H1 (cell line): Measurements from ENCODE around the gene OLR1. TPM values are rescaled to one million over a fixed set of nuclear protein-coding genes. Genes with fewer than 3 reads are reported as not detected.

Experiments
- CTCF ChIA-PET: fragments of 300-600 bp; sonication (Branson Sonifier 250); formaldehyde crosslinking; loops from one replicate; lab custom pipeline; 2021; ENCODE audit not compliant: partially characterized antibody; lab: Charles Lee
- POLR2A ChIA-PET: fragments of 300-600 bp; sonication (Branson Sonifier 250); formaldehyde crosslinking; loops from one replicate; lab custom pipeline; 2021; ENCODE audit warnings: inconsistent platforms; ENCODE audit not compliant: partially characterized antibody; lab: Charles Lee
- DNase-seq, 2 experiments: peaks; one replicate each; pipeline versions ENCODE4 v3.0.0 to v3.0.0-alpha.2; 2010 to 2022; ENCODE audit warnings: low spot score in 2 of 2, low read depth in 1 of 2, mixed read lengths in 1 of 2
- FAIRE-seq: peaks from 2 replicates; lab custom pipeline; 2011; peaks lifted over from hg19 to GRCh38; lab: Jason Lieb, UNC
- H2AFZ ChIP-seq: 2 replicates; pipeline ENCODE4 v1.8.1; 2012; ENCODE audit warnings: low read length, inconsistent platforms
- H2AK5ac ChIP-seq: 2 replicates; pipeline ENCODE4 v1.6.1; 2013; ENCODE audit warnings: low read depth, low read length
- H2BK120ac ChIP-seq: replicated peaks from 2 replicates; pipeline ENCODE3; 2013; ENCODE audit warnings: low read depth, low read length, inconsistent platforms
- H2BK12ac ChIP-seq: 2 replicates; pipeline ENCODE4 v1.6.1; 2013; ENCODE audit warnings: low read depth, low read length
- H2BK15ac ChIP-seq: 2 replicates; pipeline ENCODE4 v1.6.1; 2013; ENCODE audit warnings: low read length
- H2BK20ac ChIP-seq: 2 replicates; pipeline ENCODE4 v1.6.1; 2013; ENCODE audit warnings: low read length
- H2BK5ac ChIP-seq: 2 replicates; pipeline ENCODE4 v1.6.1; 2013; ENCODE audit warnings: low read depth, low read length
- H3K14ac ChIP-seq: 2 replicates; pipeline ENCODE4 v1.6.1; 2013; ENCODE audit warnings: inconsistent platforms; ENCODE audit not compliant: insufficient read length
- H3K18ac ChIP-seq: 2 replicates; pipeline ENCODE4 v1.6.1; 2013; ENCODE audit warnings: low read length; ENCODE audit errors: extremely low read depth
- H3K23ac ChIP-seq: 2 replicates; pipeline ENCODE4 v1.6.1; 2013; ENCODE audit warnings: inconsistent platforms; ENCODE audit not compliant: insufficient read length
- H3K23me2 ChIP-seq: 2 replicates; pipeline ENCODE4 v1.6.1; 2013; ENCODE audit warnings: low read depth, low read length
- H3K27ac ChIP-seq: 2 replicates; pipeline ENCODE4 v1.6.1; 2011; ENCODE audit warnings: low read depth, low read length, inconsistent platforms
- H3K27me3 ChIP-seq, 4 experiments: replicated peaks in 1 of 4; 1 replicate in 1 of 4; 2 replicates in 3 of 4; pipeline versions ENCODE4 v1.6.1 to v1.8.1; 2011 to 2013; ENCODE audit warnings: low read length in 3 of 4, mild to moderate bottlenecking in 3 of 4, inconsistent platforms in 2 of 4, mixed read lengths in 2 of 4, moderate library complexity in 1 of 4; ENCODE audit not compliant: control insufficient read depth in 3 of 4, insufficient read depth in 3 of 4; ENCODE audit errors: extremely low read depth in 1 of 4
- H3K36me3 ChIP-seq, 4 experiments: 2 replicates each; pipeline versions ENCODE4 v1.6.1 to v1.8.1; 2011 to 2013; ENCODE audit warnings: mild to moderate bottlenecking in 4 of 4, low read length in 3 of 4, moderate library complexity in 2 of 4, control low read depth in 1 of 4, inconsistent platforms in 1 of 4; ENCODE audit not compliant: insufficient read depth in 4 of 4, control insufficient read depth in 2 of 4
- H3K4ac ChIP-seq: replicated peaks from 2 replicates; pipeline ENCODE3; 2013; ENCODE audit warnings: low read length, low read depth, mixed read lengths, inconsistent platforms; ENCODE audit not compliant: insufficient read length
- H3K4me1 ChIP-seq, 4 experiments: replicated peaks in 1 of 4; 1 replicate in 1 of 4; 2 replicates in 3 of 4; pipeline versions ENCODE4 v1.6.1 to v1.8.1; 2011 to 2013; ENCODE audit warnings: low read length in 3 of 4, inconsistent platforms in 2 of 4, mixed read lengths in 1 of 4; ENCODE audit not compliant: insufficient read depth in 4 of 4, control insufficient read depth in 3 of 4
- H3K4me2 ChIP-seq, 2 experiments: 2 replicates each; pipeline versions ENCODE4 v1.6.1 to v1.8.1; 2011 to 2013; ENCODE audit warnings: low read depth in 2 of 2, low read length in 2 of 2, control low read depth in 1 of 2, inconsistent platforms in 1 of 2, mild to moderate bottlenecking in 1 of 2; ENCODE audit not compliant: insufficient read depth in 1 of 2
- H3K4me3 ChIP-seq, 4 experiments: fragments of 200-600, 300-600 bp in 1 of 4; sonication (generic), shearing (Covaris generic), sonication (Bioruptor Twin) in 1 of 4; 2 replicates each; pipeline versions ENCODE4 v1.5.1 to v1.8.1; 2011 to 2016; ENCODE audit warnings: low read length in 4 of 4, low read depth in 3 of 4, control low read depth in 2 of 4, inconsistent platforms in 2 of 4, mild to moderate bottlenecking in 2 of 4, mixed read lengths in 1 of 4, moderate library complexity in 1 of 4; ENCODE audit not compliant: insufficient read depth in 2 of 4; ENCODE audit errors: extremely low read depth in 1 of 4
- H3K56ac ChIP-seq: replicated peaks from 2 replicates; pipeline ENCODE3; 2013; ENCODE audit warnings: low read depth, mild to moderate bottlenecking, mixed read lengths, low read length, inconsistent platforms; ENCODE audit not compliant: insufficient read length
- H3K79me1 ChIP-seq: 2 replicates; pipeline ENCODE4 v1.6.1; 2013; ENCODE audit warnings: low read depth, low read length, control low read depth
- H3K79me2 ChIP-seq, 2 experiments: 2 replicates each; pipeline versions ENCODE4 v1.6.1 to v1.8.1; 2012 to 2013; ENCODE audit warnings: low read length in 2 of 2, mild to moderate bottlenecking in 2 of 2, inconsistent platforms in 1 of 2; ENCODE audit not compliant: insufficient read depth in 2 of 2, control insufficient read depth in 1 of 2
- H3K9ac ChIP-seq, 4 experiments: replicated peaks in 1 of 4; 1 replicate in 1 of 4; 2 replicates in 3 of 4; pipeline versions ENCODE4 v1.6.1 to v1.8.1; 2011 to 2013; ENCODE audit warnings: low read depth in 3 of 4, low read length in 3 of 4, control low read depth in 2 of 4, mild to moderate bottlenecking in 2 of 4, moderate library complexity in 2 of 4, inconsistent platforms in 1 of 4; ENCODE audit errors: extremely low read depth in 1 of 4
- H3K9me3 ChIP-seq, 2 experiments: 2 replicates each; pipeline versions ENCODE4 v1.6.1 to v1.8.1; 2012 to 2013; ENCODE audit warnings: mild to moderate bottlenecking in 2 of 2, moderate library complexity in 2 of 2, control low read depth in 1 of 2, inconsistent platforms in 1 of 2, low read depth in 1 of 2, low read length in 1 of 2, mixed read lengths in 1 of 2; ENCODE audit not compliant: insufficient read depth in 2 of 2
- H4K20me1 ChIP-seq, 2 experiments: replicated peaks in 1 of 2; 2 replicates each; pipeline versions ENCODE3 to v1.8.1; 2011 to 2013; ENCODE audit warnings: inconsistent platforms in 2 of 2, low read length in 2 of 2, mild to moderate bottlenecking in 1 of 2; ENCODE audit not compliant: insufficient read depth in 2 of 2, control insufficient read depth in 1 of 2
- H4K5ac ChIP-seq: 2 replicates; pipeline ENCODE4 v1.6.1; 2013; ENCODE audit warnings: low read length, low read depth, mixed read lengths, inconsistent platforms; ENCODE audit not compliant: insufficient read length
- H4K8ac ChIP-seq: 2 replicates; pipeline ENCODE4 v1.8.0; 2013; ENCODE audit warnings: mild to moderate bottlenecking, moderate library complexity, low read length, inconsistent platforms; ENCODE audit not compliant: insufficient read depth; ENCODE audit errors: extremely low read depth
- H4K91ac ChIP-seq: replicated peaks from 2 replicates; pipeline ENCODE3; 2013; ENCODE audit warnings: low read length, mixed read lengths, inconsistent platforms; ENCODE audit not compliant: insufficient read length
- BRCA1 ChIP-seq: IDR thresholded peaks from 2 replicates; pipeline ENCODE4 v1.6.1; 2012; ENCODE audit warnings: low read depth, low read length, improper control_type of control experiment
- CBX5 ChIP-seq: fragments of 300-800, 300-1000 bp; sonication (generic); IDR thresholded peaks from 2 replicates; pipeline ENCODE4 v1.7.1; 2016; ENCODE audit warnings: antibody characterized with exemption, low read length, low read depth
- CBX8 ChIP-seq: fragments of 300-800, 300-1000 bp; sonication (generic); IDR thresholded peaks from 2 replicates; pipeline ENCODE4 v1.7.1; 2016; ENCODE audit warnings: low read depth, low read length, borderline replicate concordance
- CHD1 ChIP-seq: IDR thresholded peaks from 2 replicates; pipeline ENCODE4 v1.6.1; 2012; ENCODE audit warnings: low read depth, low read length, improper control_type of control experiment
- JUN ChIP-seq: IDR thresholded peaks from 2 replicates; pipeline ENCODE4 v1.6.1; 2011; ENCODE audit warnings: low read depth, mild to moderate bottlenecking, improper control_type of control experiment, low read length
- POLR2A ChIP-seq, 2 experiments: IDR thresholded peaks; 1 replicate in 1 of 2; 2 replicates in 1 of 2; pipeline ENCODE4 v1.6.1; 2011; ENCODE audit warnings: low read depth in 2 of 2, low read length in 2 of 2, mild to moderate bottlenecking in 2 of 2; ENCODE audit errors: control extremely low read depth in 1 of 2
- POU5F1 ChIP-seq: IDR thresholded peaks from 2 replicates; pipeline ENCODE4 v1.6.1; 2011; ENCODE audit warnings: low read depth, mild to moderate bottlenecking, low read length, moderate library complexity
- RBBP5 ChIP-seq: IDR thresholded peaks from 2 replicates; pipeline ENCODE4 v1.7.1; 2012; ENCODE audit warnings: low read depth, mild to moderate bottlenecking, inconsistent platforms, low read length, moderate library complexity, borderline replicate concordance
- SP1 ChIP-seq: IDR thresholded peaks from 2 replicates; pipeline ENCODE4 v1.6.1; 2011; ENCODE audit warnings: low read depth, low read length
- SP2 ChIP-seq: IDR thresholded peaks from 2 replicates; pipeline ENCODE4 v1.6.1; 2012; ENCODE audit warnings: mild to moderate bottlenecking, low read length, inconsistent platforms
- TAF1 ChIP-seq: IDR thresholded peaks from 2 replicates; pipeline ENCODE4 v1.6.1; 2011; ENCODE audit warnings: mild to moderate bottlenecking, low read depth, low read length
- TCF12 ChIP-seq: IDR thresholded peaks from 2 replicates; pipeline ENCODE4 v1.6.1; 2011; ENCODE audit warnings: low read depth, mild to moderate bottlenecking, low read length
- USF2 ChIP-seq: IDR thresholded peaks from 2 replicates; pipeline ENCODE4 v1.6.1; 2011; ENCODE audit warnings: low read length, improper control_type of control experiment
- WGBS, 2 experiments: shearing (Covaris generic) in 1 of 2; methylation state at CpG; one replicate each; pipeline versions ENCODE4 v1.1.6 to v1.1.7; 2013 to 2015; ENCODE audit warnings: low lambda C conversion rate in 2 of 2, mixed read lengths in 2 of 2, inconsistent platforms in 1 of 2, low coverage in 1 of 2, missing lambda C conversion rate in 1 of 2; ENCODE audit not compliant: insufficient replicate concordance in 2 of 2, insufficient coverage in 1 of 2, insufficient read length in 1 of 2; ENCODE audit errors: extremely low coverage in 1 of 2, missing lambda C conversion rate in 1 of 2; 5-methylcytosine and 5-hydroxymethylcytosine counted together
- polyA plus RNA-seq, 7 experiments: library from polyadenylated mRNA; depleted of rRNA in 3 of 7; stranded (reverse) in 5 of 7; unstranded in 2 of 7; fragments of >200 nt in 5 of 7; fragments of 200-250 nt in 2 of 7; gene quantifications; 1 replicate in 5 of 7; 2 replicates in 1 of 7; 4 replicates in 1 of 7; pipeline versions ENCODE4 v1.2.1 to v1.2.3, GENCODE V29; 2011 to 2013; ENCODE audit warnings: missing spikeins in 2 of 7, mixed read lengths in 2 of 7
- total RNA-seq: library from RNA; stranded (reverse); fragmentation: NEBNext Ultra II Directional; extraction: Animal tissue kit (Norgen Biotek cat#: 25700); gene quantifications from 2 replicates; pipeline ENCODE4 v1.2.1, GENCODE V29; 2021

OLR1 gene
- total and polyA plus RNA-seq, 2 of the 8 experiments (the other 6 are each of a cell fraction or from before 2014, with no cell fraction given): not detected

- Histone ChIP-seq H3K18ac (no peak overlapping the region), H3K23ac (no peak overlapping the region), H3K56ac (no peak overlapping the region), H4K20me1 (no peaks in the 10 kb centered on the region), H3K9me3 (no peaks in the 10 kb centered on the region), H2BK15ac (no peak overlapping the region), H4K5ac (no peak overlapping the region), H2BK120ac (no peak overlapping the region), H3K14ac (no peak overlapping the region), H3K79me2 (no peaks in the 10 kb centered on the region), H3K23me2 (no peaks in the 10 kb centered on the region), H4K91ac (no peak overlapping the region), H2BK12ac (no peak overlapping the region), H3K9ac (no peak overlapping the region), H3K27ac (no peak overlapping the region), H4K8ac (no peak overlapping the region), H2AFZ (no peak overlapping the region), H2BK20ac (no peak overlapping the region), H2AK5ac (no peak overlapping the region), H3K4me2 (no peak overlapping the region), H2BK5ac (no peak overlapping the region), H3K36me3 (no peaks in the 10 kb centered on the region), H3K79me1 (no peaks in the 10 kb centered on the region), H3K4ac (no peak overlapping the region), H3K4me1 (no peaks in the 10 kb centered on the region), H3K27me3 (no peaks in the 10 kb centered on the region), H3K4me3 (no peak overlapping the region)
- no peak for FAIRE-seq
- DNase-seq: no peak
- no peak for TF ChIP-seq USF2
- no peak for TF ChIP-seq CBX5
- no peak for TF ChIP-seq CHD1
- TF ChIP-seq RBBP5: no peak
- TF ChIP-seq TCF12: no peak
- no peak for TF ChIP-seq POLR2A (IDR thresholded peaks at IDR 0.05; ENCODE audit: control extremely low read depth in 1 of 2, low read depth in 2 of 2, low read length in 2 of 2)
- no peak for TF ChIP-seq TAF1
- no peak for TF ChIP-seq CBX8
- TF ChIP-seq SP2: no peak
- no peak for TF ChIP-seq BRCA1
- TF ChIP-seq POU5F1: no peak
- no peak for TF ChIP-seq SP1
- TF ChIP-seq JUN: no peak
- ChIA-PET CTCF (interaction anchor here (1.0 to 1.2 kb wide), 2 partner anchors 14 to 24 kb away, joined by 3 to 4 read pairs; no protein-coding TSS in a partner anchor), POLR2A (no interaction called here)
- 68% methylated on average over 5 of the region's 5 CpGs; no CpG with 5 or more reads in 1 of the 2 experiments for WGBS, 2 experiments
Observed at GRCh38 chr12:10167599-10167998, 4.3 kb downstream of the OLR1 start.
